Measurements from ENCODE around the gene TLR8.

Gene TLR8

GRCh38 chrX:12892716-12893115 is 13.7 kb upstream of the TLR8 start:
- no peak for TF ChIP-seq SIN3A (IDR thresholded peaks at IDR 0.05; ENCODE audit: borderline replicate concordance, insufficient read depth, low read length)
- no peak for TF ChIP-seq POLR2AphosphoS5 (IDR thresholded peaks at IDR 0.05; ENCODE audit: low read depth, low read length)
- no peak for TF ChIP-seq TAF1 (IDR thresholded peaks at IDR 0.05; ENCODE audit: borderline replicate concordance, insufficient read depth, low read length)
- no peak for TF ChIP-seq FOXP2 (optimal IDR thresholded peaks at IDR 0.05; ENCODE audit: borderline replicate concordance, extremely low read depth, extremely low read length, insufficient read depth)
- TF ChIP-seq, protein P1, sequence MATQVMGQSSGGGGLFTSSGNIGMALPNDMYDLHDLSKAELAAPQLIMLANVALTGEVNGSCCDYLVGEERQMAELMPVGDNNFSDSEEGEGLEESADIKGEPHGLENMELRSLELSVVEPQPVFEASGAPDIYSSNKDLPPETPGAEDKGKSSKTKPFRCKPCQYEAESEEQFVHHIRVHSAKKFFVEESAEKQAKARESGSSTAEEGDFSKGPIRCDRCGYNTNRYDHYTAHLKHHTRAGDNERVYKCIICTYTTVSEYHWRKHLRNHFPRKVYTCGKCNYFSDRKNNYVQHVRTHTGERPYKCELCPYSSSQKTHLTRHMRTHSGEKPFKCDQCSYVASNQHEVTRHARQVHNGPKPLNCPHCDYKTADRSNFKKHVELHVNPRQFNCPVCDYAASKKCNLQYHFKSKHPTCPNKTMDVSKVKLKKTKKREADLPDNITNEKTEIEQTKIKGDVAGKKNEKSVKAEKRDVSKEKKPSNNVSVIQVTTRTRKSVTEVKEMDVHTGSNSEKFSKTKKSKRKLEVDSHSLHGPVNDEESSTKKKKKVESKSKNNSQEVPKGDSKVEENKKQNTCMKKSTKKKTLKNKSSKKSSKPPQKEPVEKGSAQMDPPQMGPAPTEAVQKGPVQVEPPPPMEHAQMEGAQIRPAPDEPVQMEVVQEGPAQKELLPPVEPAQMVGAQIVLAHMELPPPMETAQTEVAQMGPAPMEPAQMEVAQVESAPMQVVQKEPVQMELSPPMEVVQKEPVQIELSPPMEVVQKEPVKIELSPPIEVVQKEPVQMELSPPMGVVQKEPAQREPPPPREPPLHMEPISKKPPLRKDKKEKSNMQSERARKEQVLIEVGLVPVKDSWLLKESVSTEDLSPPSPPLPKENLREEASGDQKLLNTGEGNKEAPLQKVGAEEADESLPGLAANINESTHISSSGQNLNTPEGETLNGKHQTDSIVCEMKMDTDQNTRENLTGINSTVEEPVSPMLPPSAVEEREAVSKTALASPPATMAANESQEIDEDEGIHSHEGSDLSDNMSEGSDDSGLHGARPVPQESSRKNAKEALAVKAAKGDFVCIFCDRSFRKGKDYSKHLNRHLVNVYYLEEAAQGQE (IDR thresholded peaks at IDR 0.05; ENCODE audit: insufficient read depth in 1 of 2, low read depth in 2 of 2, low read length in 2 of 2) = no peak

DNA sequence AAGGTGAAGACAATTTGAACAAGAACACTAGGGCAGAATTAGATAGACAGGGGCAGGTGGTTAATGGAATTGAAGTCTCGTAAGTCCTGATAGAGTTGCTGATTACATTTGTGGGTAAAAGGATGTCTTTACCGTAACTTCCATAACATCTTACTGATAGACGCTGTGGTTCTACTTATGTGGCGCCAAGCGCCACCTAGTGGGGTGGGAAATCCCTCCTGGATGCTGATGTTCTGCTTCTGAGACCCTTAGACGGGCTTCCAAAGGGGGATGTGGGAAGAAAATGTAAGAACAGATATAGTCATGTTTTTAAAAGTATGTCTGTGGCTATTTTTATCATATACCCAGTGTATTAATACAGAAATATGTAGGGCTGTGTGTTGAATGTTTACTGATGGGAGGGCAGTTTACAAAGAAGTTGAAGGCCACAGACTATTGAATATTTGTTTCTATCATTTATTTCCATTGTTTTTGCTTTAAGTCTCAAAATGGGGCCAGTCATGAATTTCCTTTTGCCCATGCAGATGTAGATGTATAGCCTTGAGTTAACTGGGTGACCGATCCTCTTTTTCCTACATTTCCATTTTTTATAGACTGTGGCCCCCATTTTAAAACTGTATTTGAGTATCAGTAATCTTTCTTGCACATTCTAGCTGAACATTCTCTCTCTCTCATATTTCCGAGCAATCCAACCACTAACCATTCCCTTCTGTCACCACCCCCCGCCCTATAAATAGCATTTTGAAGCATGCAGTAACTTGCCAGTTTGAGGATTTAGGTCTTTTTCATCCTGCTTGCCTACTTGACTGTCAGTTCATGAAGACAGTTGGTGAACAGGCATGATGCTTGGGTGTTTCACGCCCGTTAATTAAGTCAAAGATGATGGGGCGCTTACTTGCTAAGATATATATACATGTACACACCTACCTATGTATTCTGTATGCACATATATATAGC is 12.1 kb upstream of the TLR8 start:
- TF ChIP-seq POLR2AphosphoS5 (IDR thresholded peaks at IDR 0.05; ENCODE audit: low read depth, low read length) (no peak), FOXP2 (optimal IDR thresholded peaks at IDR 0.05; ENCODE audit: borderline replicate concordance, extremely low read depth, extremely low read length, insufficient read depth) (no peak), SIN3A (IDR thresholded peaks at IDR 0.05; ENCODE audit: borderline replicate concordance, insufficient read depth, low read length) (no peak), TAF1 (IDR thresholded peaks at IDR 0.05; ENCODE audit: borderline replicate concordance, insufficient read depth, low read length) (no peak)
- TF ChIP-seq, protein P1 (IDR thresholded peaks at IDR 0.05; ENCODE audit: insufficient read depth in 1 of 2, low read depth in 2 of 2, low read length in 2 of 2) = no peak

DNA sequence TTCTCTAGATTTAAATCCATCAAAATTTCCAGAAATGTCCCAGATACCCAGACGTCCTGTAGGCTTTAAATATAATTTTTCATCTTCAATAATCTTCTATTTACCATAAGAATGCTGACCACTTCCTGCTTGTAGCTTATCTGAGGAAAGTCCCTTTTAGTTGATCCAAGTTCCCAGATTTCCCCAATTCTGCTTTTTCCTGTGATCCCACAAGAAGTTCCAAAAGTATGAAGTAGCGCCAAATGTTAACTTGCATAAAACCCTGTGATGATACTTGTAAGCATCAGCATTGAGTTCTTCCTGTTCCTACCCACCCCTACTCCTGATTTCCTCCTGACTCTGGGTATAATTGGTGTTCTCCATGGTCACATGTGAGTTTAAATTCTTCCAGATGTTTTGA is 10.6 kb upstream of the TLR8 start:
- no peak for TF ChIP-seq SIN3A (IDR thresholded peaks at IDR 0.05; ENCODE audit: borderline replicate concordance, insufficient read depth, low read length)
- TF ChIP-seq POLR2AphosphoS5 (IDR thresholded peaks at IDR 0.05; ENCODE audit: low read depth, low read length) = no peak
- TF ChIP-seq TAF1 (IDR thresholded peaks at IDR 0.05; ENCODE audit: borderline replicate concordance, insufficient read depth, low read length) = no peak
- TF ChIP-seq FOXP2 (optimal IDR thresholded peaks at IDR 0.05; ENCODE audit: borderline replicate concordance, extremely low read depth, extremely low read length, insufficient read depth) = no peak
- TF ChIP-seq, protein P1 (IDR thresholded peaks at IDR 0.05; ENCODE audit: insufficient read depth in 1 of 2, low read depth in 2 of 2, low read length in 2 of 2) = no peak

- TF ChIP-seq, protein P1 (IDR thresholded peaks at IDR 0.05; ENCODE audit: insufficient read depth in 1 of 2, low read depth in 2 of 2, low read length in 2 of 2) = no peak
- no peak for TF ChIP-seq FOXP2 (optimal IDR thresholded peaks at IDR 0.05; ENCODE audit: borderline replicate concordance, extremely low read depth, extremely low read length, insufficient read depth)
- no peak for TF ChIP-seq SIN3A (IDR thresholded peaks at IDR 0.05; ENCODE audit: borderline replicate concordance, insufficient read depth, low read length)
- TF ChIP-seq TAF1 (IDR thresholded peaks at IDR 0.05; ENCODE audit: borderline replicate concordance, insufficient read depth, low read length) = no peak
- no peak for TF ChIP-seq POLR2AphosphoS5 (IDR thresholded peaks at IDR 0.05; ENCODE audit: low read depth, low read length)
These were observed 9.5 kb upstream of the TLR8 start for GRCh38 chrX:12896935-12897334.
